Activated T-cell treated with anti-CD3 and anti-CD28 coated beads for 24 hours (primary cell): ENCODE results near the gene RNF157.

Experiments
- DNase-seq: peaks from one replicate; pipeline ENCODE4 v3.0.0-alpha.2; 2020; ENCODE audit warnings: low read depth

Gene RNF157

DNA sequence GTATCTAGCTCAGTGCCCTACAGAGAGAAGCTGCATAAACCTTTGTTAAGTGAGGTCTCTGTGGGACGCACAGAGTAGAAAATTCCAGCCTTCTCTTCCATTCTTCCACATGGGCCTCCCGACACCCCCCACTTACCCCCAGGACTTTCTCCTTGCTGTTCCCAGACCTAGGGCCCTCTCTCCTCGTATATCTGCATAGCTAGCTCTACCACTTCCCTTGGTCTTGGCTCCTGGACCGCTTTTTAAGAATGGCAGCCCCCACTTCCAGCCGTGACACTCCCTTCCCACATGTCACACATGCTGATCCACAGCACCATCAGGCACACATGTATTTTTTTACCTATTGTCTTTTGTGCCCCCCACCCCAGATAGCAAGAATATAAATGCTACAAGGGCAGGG, 82.5 kb downstream of the RNF157 start:
- DNase-seq = no peak

DNA sequence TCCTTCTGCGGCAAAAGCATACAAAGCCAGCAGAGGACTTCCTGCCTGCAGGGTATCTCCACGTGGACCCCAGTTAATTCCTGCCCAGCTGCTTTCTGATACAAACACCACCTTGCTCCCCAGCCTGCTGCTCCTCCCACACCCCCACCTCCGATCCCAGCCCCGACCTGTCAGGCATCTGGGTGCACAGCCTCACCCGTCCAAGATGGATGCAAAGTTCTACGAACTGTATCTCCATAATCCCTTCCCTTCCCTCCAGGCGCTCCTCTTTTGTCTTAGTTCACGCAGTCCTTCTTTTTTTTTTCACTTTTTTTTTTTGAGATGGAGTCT, 83.7 kb downstream of the RNF157 start:
- DNase-seq = no peak

DNA sequence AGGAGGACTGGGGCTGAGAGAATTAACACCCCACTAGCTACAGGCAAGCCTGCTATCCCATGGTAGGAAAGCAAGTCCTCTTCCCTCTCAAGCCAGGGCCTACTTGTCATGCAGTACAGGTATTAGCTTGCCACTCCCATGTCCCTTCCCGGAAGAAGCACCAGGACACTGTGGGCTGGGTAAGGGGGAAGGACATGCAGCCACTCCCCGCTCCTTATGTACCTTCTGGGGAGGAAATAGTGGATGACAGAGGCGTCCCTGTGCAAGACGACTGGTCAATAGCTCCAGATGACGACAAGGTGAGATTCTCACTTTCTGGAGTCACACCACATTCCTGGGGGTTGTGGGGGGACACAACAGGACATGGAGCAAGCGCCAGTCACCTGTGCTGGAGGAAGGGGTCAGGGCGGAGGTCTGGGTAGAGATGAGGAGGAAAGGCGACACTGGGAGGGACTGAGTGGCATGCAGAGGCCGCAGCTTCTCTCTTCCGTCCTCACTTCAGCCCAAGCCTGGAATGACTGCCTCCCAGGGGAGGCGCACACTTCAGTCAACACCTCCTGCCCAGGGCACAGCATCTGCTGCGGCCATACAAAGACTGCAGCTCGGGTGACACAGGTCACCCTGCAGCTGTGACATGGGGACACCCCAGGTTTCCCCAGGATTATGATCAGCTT, 84.2 kb downstream of the RNF157 start:
- DNase-seq = no peak

DNA sequence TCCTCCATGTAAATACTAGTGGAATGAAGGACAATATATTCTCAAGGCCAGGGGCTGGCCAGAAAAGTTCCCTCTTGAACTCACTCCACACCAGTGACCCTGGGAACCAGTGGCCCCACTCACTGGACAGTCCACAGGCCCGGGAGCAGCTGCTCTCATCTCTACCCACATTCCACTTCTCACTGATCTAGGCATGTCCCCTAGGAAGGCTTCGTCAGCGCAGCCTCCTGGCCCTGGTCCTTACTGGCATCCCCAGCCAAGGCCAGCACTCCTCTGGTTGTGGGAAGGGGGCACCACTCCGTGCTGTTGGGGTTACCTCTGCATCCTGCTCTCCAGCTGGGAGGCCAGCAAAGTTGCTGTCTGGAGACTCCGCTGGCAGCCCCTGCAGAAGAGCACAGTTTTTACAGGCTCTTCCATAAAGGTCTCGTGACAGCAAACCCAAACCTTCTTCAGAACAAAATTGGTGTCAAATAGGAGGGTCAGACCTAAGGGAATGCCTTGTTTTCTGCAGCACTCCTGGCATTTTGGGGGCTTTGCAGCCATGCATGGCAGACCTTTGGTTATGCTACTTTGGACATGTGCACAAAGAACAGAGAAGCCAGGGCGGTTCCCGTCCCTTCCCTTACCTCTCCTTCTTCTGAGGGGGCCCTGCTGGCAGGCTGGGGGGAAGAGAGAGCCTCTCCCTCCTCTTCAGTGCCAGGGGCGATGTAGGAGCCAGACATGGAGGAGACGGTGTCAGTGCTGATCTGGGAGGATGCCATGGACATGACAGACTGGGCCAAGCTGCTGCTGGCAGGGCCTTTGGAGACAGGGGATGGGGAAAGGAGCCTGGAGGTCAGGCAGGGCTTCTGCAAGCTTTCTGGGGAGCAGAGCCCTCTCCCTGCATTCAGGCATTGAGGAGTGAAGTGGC, 85.1 kb downstream of the RNF157 start:
- DNase-seq = no peak

DNA sequence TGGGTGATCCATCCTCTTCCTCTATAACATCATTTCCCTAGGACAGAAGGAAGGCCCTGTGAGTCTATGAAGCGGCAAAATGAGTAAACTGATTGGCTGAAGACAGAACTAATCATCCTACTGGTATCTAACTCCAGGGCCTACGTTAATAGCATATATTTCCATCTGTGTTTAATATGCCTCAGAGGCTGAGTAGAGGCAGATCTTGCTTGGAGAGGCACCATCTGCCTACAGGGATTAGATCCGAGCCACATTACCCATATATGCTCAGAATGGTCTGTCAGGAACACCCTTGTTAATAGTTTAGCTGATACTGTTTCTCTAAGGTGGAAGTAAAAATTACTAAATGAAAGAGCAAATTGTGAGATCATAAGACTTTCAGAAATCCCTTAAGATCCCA, 86.0 kb downstream of the RNF157 start:
- DNase-seq = no peak

DNA sequence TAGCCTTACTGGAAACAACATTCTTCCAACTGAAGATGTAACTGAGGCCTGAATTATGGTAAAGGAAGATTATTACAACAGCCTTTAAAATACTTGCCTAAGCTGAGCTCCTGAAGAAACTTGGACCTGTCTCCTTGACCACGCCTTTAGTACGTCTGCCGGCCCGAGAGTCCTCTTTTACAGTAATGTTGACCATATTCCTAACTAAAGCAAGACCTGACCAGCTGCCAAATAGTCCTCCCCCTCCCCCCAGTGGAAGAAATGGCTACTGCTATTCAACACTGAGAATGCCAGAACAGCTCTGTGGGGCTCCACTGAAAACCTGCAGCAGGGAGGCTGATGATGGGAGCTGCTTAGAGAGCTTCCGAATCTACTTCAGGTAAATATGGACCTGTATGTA, 86.7 kb downstream of the RNF157 start:
- no peak for DNase-seq

DNA sequence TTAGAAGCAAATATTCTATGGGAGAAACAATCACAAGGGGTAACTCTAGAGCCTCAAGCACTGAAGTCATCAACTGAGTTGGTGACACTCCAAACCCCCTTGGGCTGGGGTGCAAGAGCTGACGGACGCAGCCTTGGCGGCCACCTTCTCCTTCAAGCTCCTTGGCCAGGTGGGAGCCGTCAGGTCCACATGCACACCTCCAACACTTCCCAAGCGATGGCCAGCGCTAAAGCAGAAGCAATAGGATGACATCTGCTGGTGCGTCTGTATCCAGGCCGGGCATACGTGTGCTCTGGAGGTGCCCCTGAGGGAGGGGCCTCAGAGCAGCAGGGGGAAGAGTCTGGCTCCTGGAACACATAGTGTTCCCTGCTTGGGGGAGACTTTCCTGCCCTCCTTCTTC, 87.1 kb downstream of the RNF157 start:
- no peak for DNase-seq

DNA sequence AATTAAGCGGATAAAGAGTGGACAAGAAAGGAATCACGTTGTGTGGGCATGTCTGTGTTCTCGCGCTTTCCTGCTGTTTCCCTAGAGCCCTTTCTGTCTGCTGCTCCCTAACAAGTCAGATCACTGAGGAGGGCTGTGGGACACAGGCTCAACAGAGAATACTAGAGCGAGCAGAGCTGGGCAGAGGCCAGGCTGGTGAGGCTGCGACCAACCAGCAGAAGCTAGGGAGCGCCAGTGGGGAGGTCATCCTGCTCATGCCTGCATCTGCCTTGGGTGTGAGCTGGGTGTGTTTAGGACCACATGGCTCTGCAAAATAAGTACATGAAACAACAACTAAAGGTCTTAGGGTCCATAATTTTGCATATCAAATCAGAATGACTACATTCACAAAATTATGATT, 87.7 kb downstream of the RNF157 start:
- no peak for DNase-seq

DNA sequence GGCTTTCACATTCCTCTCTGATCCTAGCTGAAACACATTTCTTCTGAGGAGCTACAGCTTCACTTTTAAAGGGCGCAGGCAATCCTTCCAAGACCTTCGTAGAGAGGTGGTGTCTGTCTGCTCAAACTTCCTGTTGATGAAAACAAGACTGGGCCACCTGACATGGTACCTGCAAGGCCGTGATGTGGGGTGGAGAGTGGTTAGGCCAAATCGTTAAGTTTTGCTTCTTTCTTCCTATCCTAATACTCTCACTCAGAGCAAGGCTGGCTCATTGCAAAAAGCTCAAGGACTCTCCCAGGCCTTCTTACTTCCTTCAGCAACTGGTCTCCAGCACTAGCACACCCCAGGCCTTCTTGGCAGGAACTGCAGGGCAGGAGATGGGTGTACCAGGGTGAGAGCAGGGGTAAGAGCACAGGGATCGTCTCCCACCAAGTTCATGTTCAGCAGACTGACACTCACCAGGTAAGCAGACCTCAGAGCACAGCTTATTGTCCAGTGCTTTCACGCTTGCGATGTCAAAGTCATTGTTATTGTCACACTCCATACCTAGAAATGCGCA, 88.3 kb downstream of the RNF157 start:
- DNase-seq = no peak

DNA sequence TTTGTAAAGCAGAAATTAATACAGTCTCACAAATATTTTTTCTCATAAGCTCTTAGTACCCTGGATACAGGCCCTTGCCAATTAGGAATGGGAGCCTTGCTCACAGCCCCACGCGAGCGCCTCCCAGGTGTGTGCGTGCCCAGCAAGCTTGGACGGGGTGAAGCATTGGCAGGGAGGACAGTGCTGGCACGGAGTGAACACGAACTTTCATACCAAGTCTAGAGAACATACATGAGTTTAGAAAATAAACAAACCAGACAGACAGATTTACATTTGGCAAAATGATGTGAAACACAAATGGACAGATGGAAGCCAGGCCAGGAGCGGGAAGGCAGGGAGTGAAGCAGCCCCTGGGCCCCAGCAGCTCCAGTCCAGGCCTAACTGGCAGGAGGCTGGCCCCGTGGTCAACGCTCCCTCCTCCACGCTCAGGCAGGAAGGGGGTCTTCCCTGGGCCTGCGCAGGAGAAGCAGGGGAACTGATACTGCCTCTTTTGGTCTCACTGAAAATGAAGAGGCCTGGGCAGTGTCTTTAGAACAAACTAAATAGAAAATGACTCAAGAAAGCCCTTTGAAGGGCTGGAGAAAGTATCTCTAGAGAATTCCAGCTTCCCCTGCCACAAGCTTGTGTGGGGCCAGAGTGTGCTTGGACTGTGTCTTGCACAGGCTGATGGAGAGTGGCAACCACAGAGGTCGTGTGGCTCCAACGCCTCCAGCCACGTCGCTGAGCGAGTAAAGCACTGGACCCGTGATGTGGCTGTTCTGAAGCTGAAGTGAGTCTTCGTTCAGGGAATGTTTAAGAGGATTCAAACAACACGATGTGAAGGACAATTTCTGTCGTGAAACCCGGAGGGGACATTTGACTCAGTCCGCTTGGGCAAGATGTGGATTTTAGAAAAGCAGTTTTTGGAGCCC, 89.3 kb downstream of the RNF157 start:
- DNase-seq = no peak

DNA sequence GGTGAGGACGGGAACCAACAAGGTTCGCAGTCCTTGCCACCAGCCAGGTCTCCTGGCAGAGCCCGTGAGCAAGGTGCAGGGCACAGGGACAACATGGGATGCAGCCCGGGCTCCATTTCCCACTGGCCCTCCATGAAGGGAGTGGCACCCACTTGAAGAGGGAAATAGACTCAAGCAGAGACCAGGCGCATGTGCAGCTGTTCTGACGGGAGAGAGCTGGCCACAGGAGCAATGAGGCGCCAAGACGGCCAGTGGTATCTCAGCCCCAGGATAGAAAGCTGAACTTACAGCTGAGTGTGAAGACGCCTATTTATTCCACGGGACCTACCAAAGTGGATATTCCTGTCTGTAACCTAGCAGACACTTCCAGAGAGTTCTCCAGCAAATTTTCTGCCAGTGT, 91.1 kb downstream of the RNF157 start:
- no peak for DNase-seq

DNA sequence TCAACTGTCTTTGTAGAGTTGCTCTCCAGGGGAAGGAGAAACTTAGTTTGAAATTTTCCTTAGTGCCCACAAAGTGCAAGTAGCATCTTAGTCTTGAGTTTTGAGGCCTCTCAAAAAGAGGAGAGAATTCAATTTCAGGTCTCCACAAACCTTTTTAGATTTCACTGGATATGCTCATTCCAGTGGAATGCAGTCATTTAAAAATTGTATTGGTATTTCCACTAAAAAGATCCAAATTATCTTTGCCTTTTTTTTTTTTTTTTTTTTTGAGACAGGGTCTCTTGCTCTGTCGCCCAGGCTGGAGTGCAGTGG, 92.3 kb downstream of the RNF157 start:
- DNase-seq = no peak

DNA sequence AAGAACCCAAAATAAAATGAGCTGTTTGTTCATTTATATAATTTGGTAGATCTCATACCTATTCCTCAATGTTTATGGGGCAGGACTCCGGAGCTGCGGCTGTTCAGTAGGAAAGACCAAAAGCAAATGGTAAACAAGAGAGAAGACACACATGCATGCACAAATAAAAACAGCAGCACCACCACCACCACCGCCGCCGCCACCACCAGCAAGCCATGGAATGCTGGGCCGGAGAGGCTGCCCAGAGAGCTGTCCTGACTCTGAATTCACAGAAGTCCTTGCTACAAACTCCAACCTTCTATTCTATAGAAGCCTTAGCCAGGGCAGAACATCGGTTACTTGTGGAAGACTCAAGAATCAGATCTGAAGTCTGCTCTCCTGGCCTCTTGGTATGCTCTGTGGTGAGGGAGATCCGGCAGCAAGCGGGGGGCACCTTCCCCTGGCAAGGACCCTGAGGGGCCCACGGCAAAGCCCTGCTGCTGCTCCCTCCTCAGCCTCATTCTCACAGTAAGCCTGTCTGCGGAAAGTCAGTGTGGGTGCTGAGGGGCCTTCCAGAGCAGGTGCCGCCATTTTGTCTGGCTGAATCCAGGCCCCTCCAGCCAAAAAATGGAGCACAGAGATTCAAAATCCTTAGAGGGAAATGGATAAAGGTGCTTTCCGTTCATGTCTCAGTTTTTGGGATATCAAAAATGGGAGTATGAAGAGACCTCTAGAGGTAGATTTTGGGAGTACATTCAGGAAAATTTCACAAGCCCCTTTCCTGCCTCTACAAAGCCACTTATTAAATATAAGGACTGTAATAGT, 92.9 kb downstream of the RNF157 start:
- DNase-seq = no peak

DNA sequence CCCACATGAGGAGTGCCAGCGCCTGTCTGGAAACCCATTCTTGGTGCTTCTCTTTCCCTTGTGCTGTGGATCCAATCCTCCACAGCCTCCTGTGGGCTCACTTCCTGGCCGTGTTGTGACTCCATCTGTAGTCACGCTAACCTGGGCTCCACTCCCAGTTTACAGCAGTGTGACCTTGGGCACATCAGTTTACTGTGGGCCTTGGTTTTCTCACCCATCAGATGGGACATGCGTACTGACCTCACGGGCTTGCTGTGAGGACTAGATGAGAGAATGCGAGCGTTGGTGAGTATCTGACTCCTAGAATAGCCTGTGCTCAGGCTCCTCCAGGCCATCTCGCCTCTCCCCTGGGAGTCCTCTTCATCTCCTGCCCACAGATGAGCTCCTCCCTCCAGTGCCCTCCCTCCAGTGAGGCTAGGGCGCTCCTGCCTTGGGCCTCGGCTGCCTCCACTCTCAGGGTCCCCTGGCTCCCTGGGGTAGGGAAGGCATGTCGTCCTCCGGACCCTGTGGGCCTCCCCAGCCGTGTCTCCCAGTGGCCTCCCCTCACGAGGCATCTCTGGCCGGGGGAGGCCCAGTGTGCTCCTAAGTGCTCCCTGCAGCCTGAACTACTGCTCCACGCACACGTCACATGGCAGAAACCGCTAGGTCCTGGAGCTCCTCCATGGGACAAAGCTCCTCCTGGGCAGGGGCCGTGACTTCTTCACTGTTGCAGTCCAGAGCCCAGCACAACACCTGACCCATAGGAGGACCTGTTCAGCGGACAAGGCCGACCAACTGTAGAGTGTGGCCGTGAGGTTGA, 94.0 kb downstream of the RNF157 start:
- DNase-seq = no peak

DNA sequence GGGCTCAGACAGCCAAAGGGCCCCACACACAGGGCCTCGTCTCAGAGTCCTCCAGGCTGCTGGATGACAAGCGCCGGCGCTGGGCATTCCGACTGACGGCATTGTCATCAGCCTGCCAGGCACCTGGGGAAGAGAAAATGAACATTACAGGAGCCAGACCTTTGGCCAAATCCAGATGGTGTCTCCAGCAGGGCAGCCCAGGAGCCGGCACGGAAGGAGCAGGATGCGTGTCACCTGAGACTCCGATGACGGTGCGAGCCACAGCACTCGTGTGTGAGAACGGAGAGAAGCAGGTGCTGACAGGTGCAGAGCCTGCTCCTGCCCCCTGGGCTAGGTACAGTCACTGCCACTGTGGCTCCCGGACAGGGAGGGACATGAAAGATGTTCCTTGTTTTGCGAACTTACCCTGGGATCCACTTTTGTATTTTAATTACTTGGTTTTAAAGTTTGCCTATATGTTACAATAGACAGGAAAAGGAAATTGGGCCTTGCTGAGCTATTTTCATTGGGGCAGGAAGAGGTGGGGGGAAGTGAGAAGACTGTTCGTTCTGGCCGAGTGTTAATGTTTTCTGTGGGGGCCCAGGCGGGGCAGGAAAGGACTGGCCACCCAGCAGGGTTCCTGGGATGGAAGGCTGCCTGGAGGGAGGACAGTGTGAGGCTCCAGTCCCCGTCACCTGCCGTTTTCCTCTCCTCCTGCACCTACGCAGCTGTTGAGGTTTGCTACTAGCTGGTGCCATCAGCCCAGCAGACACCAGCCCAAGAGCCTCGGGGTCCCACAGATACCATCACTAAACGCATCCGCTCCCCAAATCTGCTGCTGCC, 94.9 kb downstream of the RNF157 start:
- no peak for DNase-seq

DNA sequence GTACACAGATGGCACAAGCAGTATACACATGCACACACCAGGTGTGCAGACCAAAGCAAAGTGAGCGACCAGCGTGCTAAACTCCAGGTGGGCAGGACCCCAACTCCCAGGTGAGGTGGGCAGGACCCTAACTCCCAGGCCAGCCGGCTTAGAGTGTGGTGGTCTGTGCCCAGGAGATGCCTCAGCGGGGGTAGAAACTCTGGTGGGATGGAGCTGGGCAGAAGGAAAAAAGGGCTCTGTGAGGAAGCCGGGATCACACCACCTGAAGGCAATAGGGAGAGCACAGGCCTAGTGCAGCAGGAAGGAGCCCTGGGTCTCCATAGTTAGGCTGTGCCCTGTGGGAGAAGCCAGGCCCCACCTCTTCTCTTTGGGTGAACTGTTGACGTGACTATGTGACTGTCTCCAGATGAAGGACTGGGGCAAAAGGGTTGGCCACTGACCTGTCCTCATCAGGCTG, 97.7 kb downstream of the RNF157 start:
- no peak for DNase-seq

DNA sequence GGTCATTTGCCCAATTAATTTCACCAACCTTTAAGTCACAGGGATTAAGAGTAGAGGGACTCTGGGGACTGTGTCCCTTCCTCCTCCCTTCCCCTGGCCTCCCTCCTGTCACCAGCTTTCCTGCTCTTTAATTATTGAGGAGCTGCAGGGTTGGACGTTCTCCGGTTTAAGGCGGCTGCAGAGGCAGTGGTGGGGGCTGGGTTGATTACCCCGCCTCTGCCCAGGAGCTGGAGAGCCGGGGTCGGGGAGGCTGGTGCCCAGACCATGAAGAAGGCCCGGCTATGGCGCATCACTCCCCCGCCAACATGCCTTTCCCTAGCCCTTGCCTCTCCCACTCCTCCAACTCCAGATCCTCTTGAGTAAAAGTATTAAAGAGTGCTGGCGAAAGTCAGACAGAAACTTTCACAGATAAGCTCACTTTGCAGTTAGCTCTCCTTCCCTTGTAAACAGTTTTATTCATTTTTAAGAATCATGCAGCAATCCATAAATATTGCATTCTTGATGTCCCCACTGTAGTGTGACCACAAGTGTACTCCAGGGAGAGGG, 98.2 kb downstream of the RNF157 start:
- DNase-seq = no peak

DNA sequence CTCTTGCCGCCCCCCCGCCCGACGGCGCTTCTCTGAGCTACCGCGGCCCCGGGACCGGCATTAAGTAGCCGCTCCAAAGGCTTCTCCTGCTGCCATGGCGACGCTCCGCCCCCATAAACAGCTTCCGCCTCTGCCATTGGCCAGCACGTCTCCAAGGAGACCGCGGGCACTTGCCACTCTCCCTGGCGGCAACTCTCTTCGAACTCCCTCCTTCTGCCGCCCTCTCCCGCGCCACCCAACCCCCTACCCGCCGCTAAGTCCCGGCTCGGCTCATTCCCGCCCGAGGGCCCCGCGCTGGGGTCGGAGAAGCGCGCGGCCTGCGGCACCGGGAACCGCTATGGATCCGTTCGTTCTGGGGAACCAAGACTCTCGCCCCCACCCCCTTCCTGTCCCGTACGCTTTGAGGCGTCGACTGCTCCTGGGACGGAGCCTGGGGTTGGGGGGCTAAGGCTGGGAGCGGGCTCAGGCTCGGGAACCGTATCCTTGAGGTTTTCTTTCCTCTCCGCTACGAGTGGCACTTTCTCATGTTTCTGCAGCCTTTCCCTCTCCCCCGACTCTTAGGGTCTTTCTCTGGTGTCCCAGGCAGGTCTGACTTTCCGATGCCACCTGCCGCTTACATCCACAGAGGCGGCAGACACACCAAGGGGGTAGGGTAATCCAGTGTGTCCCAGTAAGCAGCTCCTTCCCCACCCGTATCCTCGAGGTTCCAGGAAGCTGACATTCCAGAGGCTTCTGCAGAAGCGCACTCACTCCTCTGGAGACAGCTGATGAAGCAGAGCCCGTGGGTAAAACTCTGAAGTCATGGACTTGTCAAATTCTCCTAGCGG, 98.9 kb downstream of the RNF157 start, which contains the start of gene FOXJ1:
TSS of gene FOXJ1 (minus strand) at position 34 of the 827 bp plus-strand sequence. CDS start 850 bp downstream, outside the sequence.
- peak; percentile 88 for DNase-seq
